NB4 (cell line): Measurements from ENCODE around the gene SH3BGRL2.

Experiments used
- DNase-seq: peaks from one replicate; pipeline ENCODE4 v3.0.0; 2010; ENCODE audit warnings: low read depth
- H3K4me3 ChIP-seq: one replicate; pipeline ENCODE4 v1.5.1; 2011; ENCODE audit warnings: mild to moderate bottlenecking, low read depth, low read length, moderate library complexity
- MYC ChIP-seq: IDR thresholded peaks from 2 replicates; pipeline ENCODE4 v1.6.1; 2011; ENCODE audit warnings: low read depth, low read length
- POLR2A ChIP-seq: IDR thresholded peaks from 2 replicates; pipeline ENCODE4 v1.6.1; 2011; ENCODE audit warnings: mild to moderate bottlenecking; ENCODE audit not compliant: insufficient read length; ENCODE audit errors: extremely low read depth
- TF ChIP-seq, protein P1 (sequence below): IDR thresholded peaks from 2 replicates; pipeline ENCODE4 v1.6.1; 2011; ENCODE audit warnings: low read depth, low read length
- TF ChIP-seq, protein P2 (sequence below): IDR thresholded peaks from one replicate; pipeline ENCODE4 v1.5.1; 2012; ENCODE audit warnings: low read depth, low read length

The SH3BGRL2 gene

GRCh38 chr6:79632580-79632979, 1.5 kb downstream of the SH3BGRL2 start:
- DNase-seq = no peak
- no peak overlapping the region for H3K4me3 ChIP-seq
- no peak for TF ChIP-seq MYC
- TF ChIP-seq, protein P1, sequence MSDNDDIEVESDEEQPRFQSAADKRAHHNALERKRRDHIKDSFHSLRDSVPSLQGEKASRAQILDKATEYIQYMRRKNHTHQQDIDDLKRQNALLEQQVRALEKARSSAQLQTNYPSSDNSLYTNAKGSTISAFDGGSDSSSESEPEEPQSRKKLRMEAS = no peak
- no peak for TF ChIP-seq POLR2A
- TF ChIP-seq, protein P2, sequence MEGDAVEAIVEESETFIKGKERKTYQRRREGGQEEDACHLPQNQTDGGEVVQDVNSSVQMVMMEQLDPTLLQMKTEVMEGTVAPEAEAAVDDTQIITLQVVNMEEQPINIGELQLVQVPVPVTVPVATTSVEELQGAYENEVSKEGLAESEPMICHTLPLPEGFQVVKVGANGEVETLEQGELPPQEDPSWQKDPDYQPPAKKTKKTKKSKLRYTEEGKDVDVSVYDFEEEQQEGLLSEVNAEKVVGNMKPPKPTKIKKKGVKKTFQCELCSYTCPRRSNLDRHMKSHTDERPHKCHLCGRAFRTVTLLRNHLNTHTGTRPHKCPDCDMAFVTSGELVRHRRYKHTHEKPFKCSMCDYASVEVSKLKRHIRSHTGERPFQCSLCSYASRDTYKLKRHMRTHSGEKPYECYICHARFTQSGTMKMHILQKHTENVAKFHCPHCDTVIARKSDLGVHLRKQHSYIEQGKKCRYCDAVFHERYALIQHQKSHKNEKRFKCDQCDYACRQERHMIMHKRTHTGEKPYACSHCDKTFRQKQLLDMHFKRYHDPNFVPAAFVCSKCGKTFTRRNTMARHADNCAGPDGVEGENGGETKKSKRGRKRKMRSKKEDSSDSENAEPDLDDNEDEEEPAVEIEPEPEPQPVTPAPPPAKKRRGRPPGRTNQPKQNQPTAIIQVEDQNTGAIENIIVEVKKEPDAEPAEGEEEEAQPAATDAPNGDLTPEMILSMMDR = no peak

DNA sequence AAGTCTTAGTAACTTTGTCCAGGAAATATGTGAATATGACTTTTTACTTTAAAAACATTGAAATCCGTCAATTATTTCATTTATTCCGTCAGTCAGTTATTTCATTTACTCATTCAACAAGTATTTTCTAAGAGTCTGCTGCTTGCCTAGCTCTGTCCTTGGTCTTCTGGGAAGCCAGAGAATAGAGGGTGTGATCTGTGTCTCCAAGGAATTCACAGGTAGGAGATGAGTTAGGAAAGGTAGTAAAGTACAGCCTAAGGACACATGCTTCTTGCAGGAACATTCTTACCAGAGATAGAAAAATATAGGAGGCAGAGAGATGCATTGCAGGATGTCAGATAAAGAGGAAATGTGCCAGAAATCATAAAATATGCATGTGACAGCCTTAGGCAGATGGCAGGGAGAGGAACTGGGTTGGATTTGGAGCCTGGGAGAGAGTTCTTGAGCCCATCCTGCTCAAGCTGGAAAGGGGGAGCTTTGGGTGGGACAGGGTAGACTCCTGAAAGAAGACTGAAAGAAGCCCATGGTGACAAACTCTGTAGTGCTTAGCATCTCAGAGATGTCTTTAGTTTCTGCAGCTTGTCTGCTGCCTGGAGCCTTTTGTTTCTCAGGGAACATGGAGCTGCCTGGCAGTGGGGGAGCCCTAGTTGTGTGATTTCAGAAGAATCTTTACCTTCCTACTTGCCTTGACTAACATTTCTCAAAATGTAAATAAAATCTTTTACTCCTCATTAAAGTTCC, 3.5 kb downstream of the SH3BGRL2 start:
- no peak overlapping the region for H3K4me3 ChIP-seq
- TF ChIP-seq MYC = no peak
- DNase-seq = no peak

DNA sequence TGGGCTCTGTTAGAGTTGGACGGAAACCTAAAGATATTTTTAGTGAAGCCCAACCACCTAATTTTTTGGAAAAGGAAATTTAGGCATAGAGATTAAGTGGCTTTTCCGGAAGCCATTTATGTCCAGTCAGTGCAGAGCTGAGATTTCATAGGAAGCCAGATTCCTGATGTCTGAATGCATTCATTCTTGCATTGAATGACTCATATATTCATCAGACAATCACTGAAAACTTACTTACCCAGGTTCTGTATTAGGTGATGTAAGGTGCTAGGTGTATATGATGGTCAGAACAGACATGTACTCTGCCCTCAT, 4.1 kb downstream of the SH3BGRL2 start:
- TF ChIP-seq POLR2A (no peak), MYC (no peak)
- TF ChIP-seq, protein P1 = no peak
- TF ChIP-seq, protein P2 = no peak
- DNase-seq = no peak
- H3K4me3 ChIP-seq = no peak overlapping the region

DNA sequence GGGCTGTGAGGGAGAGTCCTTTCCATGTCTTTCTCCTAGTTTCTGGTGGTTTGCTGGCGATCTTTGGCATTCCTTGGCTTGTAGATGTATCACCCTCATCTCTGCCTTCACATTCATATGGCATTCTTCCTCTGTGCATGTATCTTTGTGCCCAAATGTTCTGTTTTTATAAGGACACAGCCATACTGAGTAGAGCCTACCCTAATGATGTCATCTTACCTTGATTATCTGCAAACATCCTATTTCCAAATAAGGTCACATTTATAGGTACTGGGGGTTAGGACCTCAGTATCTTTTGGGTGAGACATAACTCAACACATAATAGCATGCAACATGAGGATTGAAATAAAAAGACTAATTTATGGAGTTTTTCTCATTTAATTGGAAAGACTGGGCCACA, 5.5 kb downstream of the SH3BGRL2 start:
- DNase-seq = no peak
- TF ChIP-seq, protein P2 = no peak
- TF ChIP-seq, protein P1 = no peak
- TF ChIP-seq POLR2A (no peak), MYC (no peak)
- H3K4me3 ChIP-seq = no peak overlapping the region

GRCh38 chr6:79640146-79641111, 9.3 kb downstream of the SH3BGRL2 start:
- DNase-seq = no peak
- TF ChIP-seq, protein P2 = no peak
- TF ChIP-seq, protein P1 = no peak
- TF ChIP-seq POLR2A = no peak
- TF ChIP-seq MYC = no peak
- no peak overlapping the region for H3K4me3 ChIP-seq

- DNase-seq = peak; percentile 25
- TF ChIP-seq, protein P2 = peak; percentile 32
- TF ChIP-seq MYC (no peak), POLR2A (no peak)
- TF ChIP-seq, protein P1 = no peak
- no peak overlapping the region for H3K4me3 ChIP-seq
Measured at GRCh38 chr6:79646006-79646405, 14.9 kb downstream of the SH3BGRL2 start.
